Liver (tissue), 9 donors: Measurements from ENCODE around the gene MCM7. TPM values are rescaled to one million over a fixed set of nuclear protein-coding genes. Genes with fewer than 3 reads are reported as not detected.

Experiments
- DNase-seq: peaks from one replicate; pipeline ENCODE4 v3.0.0-alpha.2; 2017; ENCODE audit warnings: low spot score
- H3K27ac ChIP-seq, 2 donors: one replicate each; pipeline ENCODE4 v1.7.0; 2013; ENCODE audit warnings: inconsistent platforms in 2 of 2, low read length in 2 of 2, control low read depth in 1 of 2, low read depth in 1 of 2, mild to moderate bottlenecking in 1 of 2
- H3K27me3 ChIP-seq, 4 donors: one replicate each; pipeline versions ENCODE4 v1.6.1 to v1.7.0; 2013; ENCODE audit warnings: low read length in 3 of 4, inconsistent platforms in 1 of 4, mild to moderate bottlenecking in 1 of 4, moderate library complexity in 1 of 4; ENCODE audit not compliant: control insufficient read depth in 4 of 4, insufficient read depth in 4 of 4
- H3K36me3 ChIP-seq, 4 donors: one replicate each; pipeline versions ENCODE4 v1.6.1 to v1.7.0; 2013; ENCODE audit warnings: low read length in 3 of 4, mild to moderate bottlenecking in 3 of 4, low read depth in 1 of 4, moderate library complexity in 1 of 4; ENCODE audit not compliant: control insufficient read depth in 4 of 4, insufficient read depth in 3 of 4
- H3K4me1 ChIP-seq, 4 donors: one replicate each; pipeline versions ENCODE4 v1.6.1 to v1.7.0; 2013; ENCODE audit warnings: low read length in 3 of 4, mild to moderate bottlenecking in 3 of 4, moderate library complexity in 1 of 4; ENCODE audit not compliant: control insufficient read depth in 4 of 4, insufficient read depth in 4 of 4
- H3K4me3 ChIP-seq, 3 donors: one replicate each; pipeline versions ENCODE4 v1.6.1 to v1.7.0; 2013; ENCODE audit warnings: low read length in 3 of 3, control low read depth in 1 of 3, low read depth in 1 of 3, mild to moderate bottlenecking in 1 of 3
- H3K9ac ChIP-seq, 2 donors: one replicate each; pipeline ENCODE4 v1.7.0; 2013; ENCODE audit warnings: low read length in 2 of 2, mild to moderate bottlenecking in 2 of 2, moderate library complexity in 2 of 2, control low read depth in 1 of 2, low read depth in 1 of 2
- H3K9me3 ChIP-seq, 4 donors: one replicate each; pipeline versions ENCODE4 v1.6.1 to v1.7.0; 2013; ENCODE audit warnings: low read length in 3 of 4; ENCODE audit not compliant: control insufficient read depth in 4 of 4
- FOXA1 ChIP-seq: IDR thresholded peaks from 2 replicates; pipeline ENCODE4 v1.6.1; 2016; ENCODE audit warnings: antibody characterized with exemption
- GABPA ChIP-seq, 2 donors: IDR thresholded peaks in 1 of 2; conservative IDR thresholded peaks in 1 of 2; 2 replicates each; pipeline ENCODE4 v1.6.1; 2016; ENCODE audit warnings: antibody characterized with exemption in 2 of 2, mild to moderate bottlenecking in 1 of 2, moderate library complexity in 1 of 2
- HNF4A ChIP-seq, 2 donors: conservative IDR thresholded peaks; 2 replicates each; pipeline ENCODE4 v1.6.1; 2016; ENCODE audit warnings: antibody characterized with exemption in 2 of 2, mild to moderate bottlenecking in 2 of 2
- JUND ChIP-seq, 2 donors: IDR thresholded peaks; 2 replicates each; pipeline ENCODE4 v1.6.1; 2016; ENCODE audit warnings: antibody characterized with exemption in 2 of 2
- NR2F2 ChIP-seq: IDR thresholded peaks from 2 replicates; pipeline ENCODE4 v1.6.1; 2016; ENCODE audit warnings: antibody characterized with exemption
- SP1 ChIP-seq: IDR thresholded peaks from 2 replicates; pipeline ENCODE4 v1.6.1; 2018; ENCODE audit warnings: antibody characterized with exemption, mild to moderate bottlenecking
- TAF1 ChIP-seq: conservative IDR thresholded peaks from 2 replicates; pipeline ENCODE4 v1.6.1; 2016; ENCODE audit warnings: antibody characterized with exemption, mild to moderate bottlenecking
- WGBS: extraction: QIAGEN DNeasy Blood & Tissue Kit; methylation state at CpG from one replicate; pipeline ENCODE4 v1.1.7; 2013; 5-methylcytosine and 5-hydroxymethylcytosine counted together
- polyA plus RNA-seq, 2 donors: library from polyadenylated mRNA; stranded (reverse) in 1 of 2; unstranded in 1 of 2; fragments of 200-250 nt in 1 of 2; fragments of >200 nt in 1 of 2; fragmentation: Nextera tagmentation in 1 of 2; extraction: Ambion mirVana in 1 of 2; gene quantifications; one replicate each; pipeline versions ENCODE4 v1.2.1 to v1.2.3, GENCODE V29; 2013 to 2015
- total RNA-seq, 2 donors: library from RNA; depleted of rRNA; stranded (reverse); fragments of >200 nt; gene quantifications; one replicate each; pipeline ENCODE4 v1.2.3, GENCODE V29; 2014
- TF ChIP-seq, protein P1 (sequence below): IDR thresholded peaks from 2 replicates; pipeline ENCODE4 v1.6.1; 2016; ENCODE audit warnings: antibody characterized with exemption
- TF ChIP-seq, protein P2 (sequence below): fragments of 150-350 bp; IDR thresholded peaks from 2 replicates; pipeline ENCODE4 v1.5.1; 2017; ENCODE audit warnings: improper control_type of control experiment, low read depth, low read length; ENCODE audit not compliant: missing input control
- TF ChIP-seq, protein P3 (sequence below): IDR thresholded peaks from 2 replicates; pipeline ENCODE4 v1.6.1; 2016; ENCODE audit warnings: antibody characterized with exemption
- TF ChIP-seq, protein P4 (sequence below): IDR thresholded peaks from 2 replicates; pipeline ENCODE4 v1.6.1; 2016; ENCODE audit warnings: antibody characterized with exemption
- donor health status: healthy.
- donor health status: healthy.
- donor health status: healthy.
- donor health status: healthy.
- donor health status: healthy.

The MCM7 gene
- total and polyA plus RNA-seq, 4 donors: 12.6 to 143 (median 17.6) TPM

DNA sequence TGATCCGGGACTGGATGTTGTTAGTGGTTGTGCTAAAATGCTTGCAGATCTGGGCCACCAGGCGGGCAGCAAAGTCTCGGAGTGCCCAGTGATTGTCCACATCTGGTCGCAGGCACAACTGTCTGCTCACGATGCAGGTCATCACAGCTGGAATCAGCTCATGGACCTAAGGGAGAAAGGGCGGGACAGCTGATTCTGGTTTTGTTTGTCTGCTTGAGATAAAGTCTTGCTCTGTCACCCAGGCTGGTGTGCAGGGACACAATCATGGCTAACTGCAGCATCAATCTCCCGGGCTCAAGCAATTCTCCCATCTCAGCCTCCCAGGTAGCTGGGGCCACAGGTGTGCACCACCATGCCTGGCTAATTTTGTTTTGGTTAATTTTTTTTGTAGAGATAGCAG, 10.0 kb upstream of the MCM7 start:
- no peaks in the 10 kb centered on the region for H3K9me3 ChIP-seq
- peaks cover 3 to 49% (median 23%) of the 10 kb centered on the region in 4 donors for H3K36me3 ChIP-seq
- no peaks in the 10 kb centered on the region for H3K4me1 ChIP-seq
- TF ChIP-seq, protein P1, sequence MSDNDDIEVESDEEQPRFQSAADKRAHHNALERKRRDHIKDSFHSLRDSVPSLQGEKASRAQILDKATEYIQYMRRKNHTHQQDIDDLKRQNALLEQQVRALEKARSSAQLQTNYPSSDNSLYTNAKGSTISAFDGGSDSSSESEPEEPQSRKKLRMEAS: no peak
- TF ChIP-seq, protein P2, sequence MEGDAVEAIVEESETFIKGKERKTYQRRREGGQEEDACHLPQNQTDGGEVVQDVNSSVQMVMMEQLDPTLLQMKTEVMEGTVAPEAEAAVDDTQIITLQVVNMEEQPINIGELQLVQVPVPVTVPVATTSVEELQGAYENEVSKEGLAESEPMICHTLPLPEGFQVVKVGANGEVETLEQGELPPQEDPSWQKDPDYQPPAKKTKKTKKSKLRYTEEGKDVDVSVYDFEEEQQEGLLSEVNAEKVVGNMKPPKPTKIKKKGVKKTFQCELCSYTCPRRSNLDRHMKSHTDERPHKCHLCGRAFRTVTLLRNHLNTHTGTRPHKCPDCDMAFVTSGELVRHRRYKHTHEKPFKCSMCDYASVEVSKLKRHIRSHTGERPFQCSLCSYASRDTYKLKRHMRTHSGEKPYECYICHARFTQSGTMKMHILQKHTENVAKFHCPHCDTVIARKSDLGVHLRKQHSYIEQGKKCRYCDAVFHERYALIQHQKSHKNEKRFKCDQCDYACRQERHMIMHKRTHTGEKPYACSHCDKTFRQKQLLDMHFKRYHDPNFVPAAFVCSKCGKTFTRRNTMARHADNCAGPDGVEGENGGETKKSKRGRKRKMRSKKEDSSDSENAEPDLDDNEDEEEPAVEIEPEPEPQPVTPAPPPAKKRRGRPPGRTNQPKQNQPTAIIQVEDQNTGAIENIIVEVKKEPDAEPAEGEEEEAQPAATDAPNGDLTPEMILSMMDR: no peak
- 97% methylated on average over 7 of the region's 7 CpGs for WGBS
- H3K9ac ChIP-seq: no peak overlapping the region
- H3K27ac ChIP-seq: no peak overlapping the region
- no peak for DNase-seq
- no peak overlapping the region for H3K4me3 ChIP-seq
- no peaks in the 10 kb centered on the region for H3K27me3 ChIP-seq

DNA sequence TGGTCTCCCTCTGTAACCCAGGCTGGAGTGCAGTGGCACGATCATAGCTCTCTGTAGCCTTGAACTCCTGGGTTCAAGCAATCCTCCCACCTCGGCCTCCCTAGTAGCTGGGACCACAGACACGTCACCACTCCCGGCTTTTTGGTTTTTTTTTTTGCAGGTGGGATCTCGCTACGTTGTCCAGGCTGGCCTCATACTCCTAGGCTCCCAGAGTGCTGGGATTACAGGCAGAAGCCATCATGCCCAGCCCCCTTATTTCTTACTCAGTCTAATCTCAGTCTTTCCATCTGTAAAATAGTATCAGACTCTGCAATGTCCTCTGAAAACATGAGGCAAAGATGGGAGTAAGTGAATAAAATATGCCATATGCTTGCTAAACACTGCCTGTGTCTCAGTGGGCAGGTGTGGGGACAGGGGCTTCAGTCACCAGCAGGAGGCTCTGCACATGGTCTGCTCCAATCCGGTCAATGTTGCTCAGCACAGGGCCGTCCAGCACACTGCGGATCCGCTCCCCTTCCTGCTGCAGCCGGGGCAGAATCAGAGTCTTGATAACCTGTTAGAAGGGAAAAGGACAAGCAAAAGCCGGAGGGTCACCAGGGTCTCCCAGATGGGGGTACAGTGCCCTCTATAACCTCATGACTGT, 8.4 kb upstream of the MCM7 start:
- Histone ChIP-seq H3K4me1 (no peaks in the 10 kb centered on the region), H3K27ac (no peak overlapping the region), H3K27me3 (no peaks in the 10 kb centered on the region), H3K9ac (no peak overlapping the region), H3K36me3 (peaks cover 3 to 58% (median 25%) of the 10 kb centered on the region in 4 donors), H3K9me3 (no peaks in the 10 kb centered on the region), H3K4me3 (no peak overlapping the region)
- TF ChIP-seq HNF4A (conservative IDR thresholded peaks at IDR 0.05): no peak
- TF ChIP-seq, protein P1: no peak
- TF ChIP-seq JUND (IDR thresholded peaks at IDR 0.05): no peak
- TF ChIP-seq, protein P3, sequence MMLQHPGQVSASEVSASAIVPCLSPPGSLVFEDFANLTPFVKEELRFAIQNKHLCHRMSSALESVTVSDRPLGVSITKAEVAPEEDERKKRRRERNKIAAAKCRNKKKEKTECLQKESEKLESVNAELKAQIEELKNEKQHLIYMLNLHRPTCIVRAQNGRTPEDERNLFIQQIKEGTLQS: no peak
- TF ChIP-seq FOXA1: no peak
- TF ChIP-seq, protein P4, sequence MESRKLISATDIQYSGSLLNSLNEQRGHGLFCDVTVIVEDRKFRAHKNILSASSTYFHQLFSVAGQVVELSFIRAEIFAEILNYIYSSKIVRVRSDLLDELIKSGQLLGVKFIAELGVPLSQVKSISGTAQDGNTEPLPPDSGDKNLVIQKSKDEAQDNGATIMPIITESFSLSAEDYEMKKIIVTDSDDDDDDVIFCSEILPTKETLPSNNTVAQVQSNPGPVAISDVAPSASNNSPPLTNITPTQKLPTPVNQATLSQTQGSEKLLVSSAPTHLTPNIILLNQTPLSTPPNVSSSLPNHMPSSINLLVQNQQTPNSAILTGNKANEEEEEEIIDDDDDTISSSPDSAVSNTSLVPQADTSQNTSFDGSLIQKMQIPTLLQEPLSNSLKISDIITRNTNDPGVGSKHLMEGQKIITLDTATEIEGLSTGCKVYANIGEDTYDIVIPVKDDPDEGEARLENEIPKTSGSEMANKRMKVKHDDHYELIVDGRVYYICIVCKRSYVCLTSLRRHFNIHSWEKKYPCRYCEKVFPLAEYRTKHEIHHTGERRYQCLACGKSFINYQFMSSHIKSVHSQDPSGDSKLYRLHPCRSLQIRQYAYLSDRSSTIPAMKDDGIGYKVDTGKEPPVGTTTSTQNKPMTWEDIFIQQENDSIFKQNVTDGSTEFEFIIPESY: no peak
- TF ChIP-seq SP1: no peak
- no peak for TF ChIP-seq NR2F2
- TF ChIP-seq, protein P2: no peak
- TF ChIP-seq GABPA (IDR thresholded peaks at IDR 0.05 in 1 of 2, conservative IDR thresholded peaks at IDR 0.05 in 1 of 2): no peak
- TF ChIP-seq TAF1: no peak
- DNase-seq: no peak
- WGBS: 87% methylated on average over 12 of the region's 12 CpGs
